GM18951 (cell line): Measurements from ENCODE around the gene CGB1.
"Not testable (repeated sequence)": the region's sequence is repeated elsewhere in the genome, so short reads cannot be mapped to it uniquely, and the experiment has no call there.

Source experiments
- POLR2A ChIP-seq: IDR thresholded peaks from 4 replicates; pipeline ENCODE4 v1.6.1; 2011; ENCODE audit warnings: mild to moderate bottlenecking; ENCODE audit not compliant: insufficient read length, insufficient read depth; ENCODE audit errors: extremely low read depth
- in situ Hi-C: fragments of 300-500 bp; cut with MboI; formaldehyde crosslinking; loops from one replicate; pipeline ENCODE4 v1.12.0; 2022; ENCODE audit warnings: low sequenced_read_pairs, mixed read lengths, inconsistent platforms; ENCODE audit not compliant: unreplicated experiment

Gene CGB1

DNA sequence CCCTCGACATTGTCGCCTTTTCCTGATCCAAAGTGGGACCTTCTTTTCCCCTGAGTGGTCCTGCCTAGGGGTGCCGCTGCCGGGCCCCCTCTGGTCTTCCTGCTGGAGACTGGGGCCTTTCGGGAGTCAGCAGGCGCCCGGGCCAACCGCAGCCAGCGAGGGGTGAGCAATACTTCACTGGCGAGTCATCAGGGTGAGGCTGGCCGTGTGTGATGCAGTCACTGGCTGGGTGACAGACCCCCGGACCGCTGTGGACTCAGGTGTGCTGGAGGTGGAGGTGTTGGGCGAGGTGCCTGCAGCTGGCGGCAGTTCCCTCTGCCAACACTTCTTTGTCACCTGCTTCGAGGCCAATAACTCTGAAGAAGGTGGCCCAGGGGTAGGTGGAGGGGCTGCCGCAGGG is 5.5 kb upstream of the CGB1 start:
- in situ Hi-C loops, result no loop called here
- TF ChIP-seq POLR2A, result no peak

GRCh38 chr19:49039736-49040135 is 3.0 kb upstream of the CGB1 start:
- in situ Hi-C loops, result not testable (repeated sequence)

GRCh38 chr19:49038557-49039276 is 2.0 kb upstream of the CGB1 start:
- in situ Hi-C loops, result not testable (repeated sequence)

DNA sequence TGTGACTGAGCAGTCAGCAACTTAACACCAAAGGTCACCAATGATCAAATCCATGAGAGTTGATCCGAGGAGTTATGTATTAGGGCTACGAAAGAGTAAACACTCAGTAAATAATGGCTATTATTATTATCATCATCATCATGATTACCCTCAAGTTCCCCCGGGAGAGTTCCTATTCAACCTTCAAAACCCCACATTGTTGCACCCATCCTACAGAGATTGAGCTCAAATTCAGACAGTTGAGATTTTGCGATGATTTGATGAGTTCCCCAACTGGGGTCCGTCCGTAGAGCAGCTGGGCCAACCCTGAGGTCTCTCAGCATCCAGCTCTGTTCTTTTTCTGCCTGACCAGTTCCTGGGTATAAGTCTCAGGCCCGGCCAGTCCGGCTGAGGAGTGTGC is 1.4 kb upstream of the CGB1 start:
- in situ Hi-C loops, result not testable (repeated sequence)

DNA sequence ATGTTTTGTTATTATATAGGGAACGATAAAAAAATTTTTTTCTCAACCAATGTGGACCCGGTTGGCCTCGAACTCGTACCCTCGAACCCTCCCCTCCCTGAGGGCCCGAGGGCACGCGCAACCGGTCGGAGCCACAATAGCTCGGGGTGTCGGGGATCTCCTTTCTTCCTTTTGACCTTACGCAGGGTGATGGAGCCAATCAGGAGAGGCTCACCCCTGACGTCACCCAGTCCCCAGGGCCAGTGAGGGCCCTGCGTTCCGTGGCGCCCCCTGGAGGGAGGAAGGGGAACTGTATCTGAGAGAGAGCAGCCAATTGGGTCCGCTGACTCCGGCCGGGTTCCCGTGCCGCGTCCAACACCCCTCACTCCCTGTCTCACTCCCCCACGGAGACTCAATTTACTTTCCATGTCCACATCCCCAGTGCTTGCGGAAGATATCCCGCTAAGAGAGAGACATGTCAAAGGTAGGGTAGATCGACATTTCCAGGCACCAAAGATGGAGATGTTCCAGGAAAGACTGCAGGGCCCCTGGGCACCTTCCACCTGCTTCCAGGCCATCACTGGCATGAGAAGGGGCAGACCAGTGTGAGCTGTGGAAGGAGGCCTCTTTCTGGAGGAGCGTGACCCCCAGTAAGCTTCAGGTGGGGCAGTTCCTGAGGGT is 4.9 kb downstream of the CGB1 start, which contains the start of gene CGB2:
Gene CGB2, plus strand, starts transcription at position 249 of the 660 bp plus-strand sequence. Its CDS starts 206 bp downstream, at position 455.
- in situ Hi-C loops, result not testable (repeated sequence)

DNA sequence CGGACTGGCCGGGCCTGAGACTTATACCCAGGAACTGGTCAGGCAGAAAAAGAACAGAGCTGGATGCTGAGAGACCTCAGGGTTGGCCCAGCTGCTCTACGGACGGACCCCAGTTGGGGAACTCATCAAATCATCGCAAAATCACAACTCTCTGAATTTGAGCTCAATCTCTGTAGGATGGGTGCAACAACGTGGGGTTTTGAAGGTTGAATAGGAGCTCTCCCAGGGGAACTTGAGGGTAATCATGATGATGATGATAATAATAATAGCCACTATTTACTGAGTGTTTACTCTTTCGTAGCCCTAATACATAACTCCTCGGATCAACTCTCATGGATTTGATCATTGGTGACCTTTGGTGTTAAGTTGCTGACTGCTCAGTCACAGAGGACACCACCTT is 6.4 kb downstream of the CGB1 start:
- in situ Hi-C loops, result not testable (repeated sequence)

DNA sequence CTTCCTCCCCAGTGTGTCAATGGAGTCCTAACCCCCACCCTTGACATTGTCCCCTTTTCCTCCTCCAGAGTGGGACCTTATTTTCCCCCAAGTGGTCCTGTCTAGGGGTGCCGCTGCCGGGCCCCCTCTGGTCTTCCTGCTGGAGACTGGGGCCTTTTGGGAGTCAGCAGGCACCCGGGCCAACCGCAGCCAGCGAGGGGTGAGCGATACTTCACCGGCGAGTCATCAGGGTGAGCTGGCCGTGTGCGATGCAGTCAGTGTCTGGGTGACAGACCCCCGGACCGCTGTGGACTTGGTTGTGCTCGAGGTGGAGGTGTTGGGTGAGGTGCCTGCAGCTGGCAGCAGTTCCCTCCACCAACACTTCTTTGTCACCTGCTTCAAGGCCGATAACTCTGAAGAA is 6.9 kb downstream of the CGB1 start:
- in situ Hi-C loops, result not testable (repeated sequence)

GRCh38 chr19:49028686-49029085 is 8.0 kb downstream of the CGB1 start:
- in situ Hi-C loops, result not testable (repeated sequence)

- in situ Hi-C loops, result not testable (repeated sequence)
These were observed 11.1 kb downstream of the CGB1 start for GRCh38 chr19:49025599-49025998.

DNA sequence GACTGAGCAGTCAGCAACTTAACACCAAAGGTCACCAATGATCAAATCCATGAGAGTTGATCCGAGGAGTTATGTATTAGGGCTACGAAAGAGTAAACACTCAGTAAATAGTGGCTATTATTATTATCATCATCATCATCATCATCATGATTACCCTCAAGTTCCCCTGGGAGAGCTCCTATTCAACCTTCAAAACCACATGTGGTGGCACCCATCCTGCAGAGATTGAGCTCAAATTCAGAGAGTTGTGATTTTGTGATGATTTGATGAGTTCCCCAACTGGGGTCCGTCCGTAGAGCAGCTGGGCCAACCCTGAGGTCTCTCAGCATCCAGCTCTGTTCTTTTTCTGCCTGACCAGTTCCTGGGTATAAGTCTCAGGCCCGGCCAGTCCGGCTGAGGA is 11.6 kb downstream of the CGB1 start:
- in situ Hi-C loops, result not testable (repeated sequence)

DNA sequence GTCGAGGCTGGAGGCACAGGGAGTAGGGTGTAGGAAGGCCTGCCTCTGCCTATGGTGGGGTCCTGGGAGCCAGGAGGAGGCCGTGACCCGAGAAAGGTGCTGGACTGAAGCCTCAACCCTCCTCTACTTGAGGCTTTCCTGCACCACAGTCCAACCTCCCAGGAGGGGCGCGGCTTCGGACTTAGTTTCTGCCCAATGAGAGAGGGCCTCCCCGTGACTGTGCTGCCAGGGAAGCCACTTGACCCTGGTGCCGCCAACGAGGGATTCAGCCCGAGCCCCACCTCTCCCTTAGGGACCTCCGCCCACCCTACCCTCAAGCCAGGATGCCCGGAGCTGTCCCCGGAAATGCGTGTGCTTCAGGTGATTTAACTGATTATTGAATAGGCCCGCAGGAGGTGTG is 12.5 kb downstream of the CGB1 start, which contains the start of gene CGB3:
Gene CGB3, minus strand, starts transcription at position 101 of the 400 bp plus-strand sequence. CDS start 362 bp downstream, outside the sequence.
- in situ Hi-C loops, result not testable (repeated sequence)

DNA sequence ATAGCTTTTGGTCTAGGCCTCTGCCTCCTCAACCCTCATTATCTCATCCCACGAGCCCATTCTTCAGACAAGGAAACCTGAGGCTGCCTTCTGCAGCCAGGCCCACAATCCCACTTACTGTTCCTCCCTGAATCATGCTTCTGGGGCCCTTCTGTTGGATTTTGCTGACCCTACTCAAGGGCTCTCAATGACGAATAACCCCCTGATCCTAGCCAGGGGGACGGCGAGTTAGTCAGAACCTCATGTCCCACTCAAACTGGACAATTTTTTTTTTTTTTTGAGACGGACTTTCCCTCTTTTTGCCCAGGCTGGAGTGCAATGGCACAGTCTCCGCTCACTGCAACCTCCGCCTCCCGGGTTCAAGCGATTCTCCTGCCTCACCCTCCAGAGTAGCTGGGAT is 14.6 kb downstream of the CGB1 start:
- no peak for TF ChIP-seq POLR2A
- in situ Hi-C loops, result no loop called here

DNA sequence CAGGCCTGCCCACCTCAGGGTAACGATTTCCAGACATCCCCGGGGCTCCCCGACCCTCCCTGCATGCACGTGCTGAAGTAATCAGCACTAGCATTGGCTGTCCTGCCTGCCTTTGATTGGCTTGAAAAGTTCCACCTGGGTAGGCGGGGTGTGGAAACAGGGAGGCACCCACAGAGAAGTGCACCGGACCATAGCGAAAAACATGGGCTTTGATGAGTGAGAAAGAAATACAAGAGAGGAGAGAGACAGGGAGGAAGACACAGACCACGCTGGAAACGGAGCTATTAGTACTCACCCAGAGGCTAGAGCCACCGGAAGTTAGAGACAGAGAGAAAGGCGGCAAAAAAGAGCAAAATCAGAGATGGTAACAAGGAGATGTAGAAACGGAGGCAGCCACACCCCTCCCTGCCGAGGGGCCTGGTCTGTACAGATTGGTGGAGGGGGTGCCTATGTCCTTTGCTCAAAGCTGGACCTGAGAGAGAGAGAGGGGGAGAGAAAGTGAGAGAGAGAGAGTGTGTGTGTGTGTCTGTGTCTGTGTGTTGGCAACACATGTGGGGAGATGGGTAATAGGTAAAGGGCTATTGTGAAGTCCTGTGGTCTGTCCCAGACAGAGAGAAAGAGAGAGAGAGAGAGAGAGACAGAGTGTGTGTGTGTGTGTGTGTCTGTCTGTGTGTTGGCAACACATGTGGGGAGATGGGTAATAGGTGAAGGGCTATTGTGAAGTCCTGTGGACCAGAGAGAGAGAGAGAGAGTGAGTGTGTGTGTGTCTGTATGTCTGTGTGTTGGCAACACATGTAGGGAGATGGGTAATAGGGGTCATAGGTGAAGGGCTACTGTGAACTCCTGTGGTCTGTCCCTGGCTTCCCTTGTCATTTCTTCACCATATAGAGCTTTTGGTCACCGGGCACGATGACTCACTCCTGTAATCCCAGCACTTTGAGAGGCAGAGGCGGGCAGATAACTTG is 15.5 kb downstream of the CGB1 start:
- in situ Hi-C loops, result no loop called here
- no peak for TF ChIP-seq POLR2A

GRCh38 chr19:49020342-49020741 is 16.4 kb downstream of the CGB1 start:
- TF ChIP-seq POLR2A, result no peak
- in situ Hi-C loops, result no loop called here
